Skin of body (tissue), 2 donors: ENCODE results near the gene WNT10A. TPM values are rescaled to one million over a fixed set of nuclear protein-coding genes. Genes with fewer than 3 reads are reported as not detected.
A peak's percentile ranks its signal among the peaks of the same experiment; 100 is the strongest.

Source experiments
- DNase-seq: peaks from one replicate; lab custom pipeline; 2025; lab: John Stamatoyannopoulos, UW
- total RNA-seq: library from RNA; depleted of rRNA; stranded (reverse); fragments of >200 nt; gene quantifications from one replicate; pipeline ENCODE4 v1.2.3, GENCODE V29; 2014

Gene WNT10A
- total RNA-seq, 1 donor from 2014 or later, result 5.7 TPM

- no peak for DNase-seq
Measured at GRCh38 chr2:218857371-218858137, 23.1 kb upstream of the WNT10A start.

- no peak for DNase-seq
Measured at GRCh38 chr2:218858138-218858445, 22.6 kb upstream of the WNT10A start.

GRCh38 chr2:218858671-218859555 lies 21.7 kb upstream of the WNT10A start:
- no peak for DNase-seq

DNA sequence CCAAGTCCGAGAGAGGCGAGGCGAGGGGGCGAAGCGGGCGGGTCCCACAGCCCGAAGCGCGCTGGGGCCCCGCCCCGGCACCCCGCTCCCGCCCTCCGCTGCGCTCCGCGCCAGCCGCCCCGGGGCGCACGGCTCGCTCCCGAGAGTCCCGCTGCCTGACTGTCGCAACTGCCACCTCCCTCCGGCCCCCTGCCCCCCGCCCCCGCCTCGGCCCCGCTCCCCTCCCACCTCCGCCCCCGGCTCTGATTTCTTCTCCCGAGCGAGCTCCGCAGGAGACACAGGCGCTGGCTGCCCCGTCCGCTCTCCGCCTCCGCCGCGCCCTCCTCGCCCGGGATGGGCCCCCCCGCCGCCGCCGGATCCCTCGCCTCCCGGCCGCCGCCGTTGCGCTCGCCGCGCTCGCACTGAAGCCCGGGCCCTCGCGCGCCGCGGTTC lies 21.1 kb upstream of the WNT10A start, which contains the start of gene WNT6:
WNT6 (plus strand) TSS at position 250 of the 432 bp plus-strand sequence. CDS start 233 bp downstream, outside the sequence.
- no peak for DNase-seq

DNA sequence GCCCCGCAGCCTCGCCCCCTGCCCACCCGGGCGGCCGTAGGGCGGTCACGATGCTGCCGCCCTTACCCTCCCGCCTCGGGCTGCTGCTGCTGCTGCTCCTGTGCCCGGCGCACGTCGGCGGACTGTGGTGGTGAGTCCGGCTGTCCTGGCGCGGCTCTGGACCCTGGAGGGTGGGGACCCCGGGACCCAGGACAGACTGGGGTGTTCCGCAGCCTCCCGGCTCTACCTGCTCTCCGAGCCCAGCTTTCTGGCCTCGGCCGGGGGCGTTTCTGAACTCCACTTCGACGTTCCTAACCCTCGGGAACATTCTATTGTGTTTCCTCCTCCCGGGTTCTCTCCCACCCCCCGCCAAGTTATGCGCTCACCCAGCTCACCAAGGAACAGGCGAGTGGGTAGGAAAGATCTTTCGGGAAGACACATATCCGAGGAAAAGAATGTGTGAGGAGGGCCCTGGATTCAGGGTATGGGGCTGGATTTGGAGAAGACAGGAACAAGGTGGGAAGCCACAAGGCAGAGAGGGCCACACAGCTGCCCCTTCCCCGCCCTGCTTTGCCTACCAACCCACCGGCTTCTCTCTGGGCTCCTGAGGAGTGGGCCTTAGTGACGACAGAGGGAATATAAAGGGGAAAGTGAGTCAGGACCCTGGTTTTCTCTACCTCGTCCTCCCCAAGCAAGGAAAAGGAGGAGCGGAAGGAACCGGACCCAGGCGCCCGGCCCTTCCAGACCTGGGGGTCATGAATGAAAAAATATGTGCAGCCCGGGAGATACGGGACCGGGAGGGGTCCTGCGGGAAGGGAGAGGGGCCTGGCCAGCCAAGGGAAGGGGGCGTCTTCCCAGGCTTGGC lies 20.4 kb upstream of the WNT10A start:
- no peak for DNase-seq

- DNase-seq, result peak; percentile 82
Measured at GRCh38 chr2:218860950-218861381, 19.7 kb upstream of the WNT10A start.

GRCh38 chr2:218861645-218862318 lies 18.9 kb upstream of the WNT10A start:
- DNase-seq, result no peak

- DNase-seq, result no peak
Measured at GRCh38 chr2:218863021-218863520, 17.6 kb upstream of the WNT10A start.

DNA sequence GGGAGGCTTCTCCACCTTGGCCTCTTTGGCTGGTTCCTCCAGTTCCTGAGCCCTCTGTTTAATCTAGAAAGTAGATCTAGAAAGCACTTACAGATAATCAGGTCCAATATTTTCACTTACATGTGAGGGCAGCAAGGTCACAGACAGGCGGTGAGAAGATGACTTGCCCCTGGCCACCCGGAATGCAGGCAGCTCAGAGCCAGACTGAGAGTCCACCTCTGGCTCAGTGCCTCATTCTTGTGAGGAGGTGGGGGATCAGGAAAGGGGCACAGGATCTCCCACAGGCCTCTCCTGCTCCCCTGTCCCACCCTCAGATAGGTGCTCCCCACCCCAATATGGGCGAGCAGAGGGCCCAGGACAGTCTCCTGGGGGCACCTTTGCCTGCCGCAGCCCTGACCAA lies 15.3 kb upstream of the WNT10A start:
- no peak for DNase-seq

DNA sequence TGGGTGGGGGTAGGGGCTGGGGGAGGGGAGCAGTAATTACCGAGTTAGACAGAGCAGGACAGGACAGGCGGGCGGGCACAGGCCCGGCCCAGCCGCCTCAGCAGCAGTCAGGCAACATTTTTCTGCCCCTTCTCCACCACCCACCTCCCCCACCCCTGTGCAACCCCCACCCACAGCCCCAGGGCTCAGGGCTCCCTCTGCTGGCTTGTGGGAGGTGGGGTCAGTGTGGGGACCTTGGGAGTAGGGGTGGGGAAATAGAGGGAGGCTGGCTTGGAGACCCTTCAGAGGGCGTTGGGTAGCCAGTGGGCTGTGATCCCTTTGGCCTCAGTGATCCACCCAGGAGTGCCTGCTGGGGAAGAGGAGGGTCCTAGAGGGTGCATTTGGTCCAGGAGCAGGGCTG lies 14.7 kb upstream of the WNT10A start:
- DNase-seq, result no peak

- DNase-seq, result no peak
Measured at GRCh38 chr2:218867900-218868299, 12.8 kb upstream of the WNT10A start.

DNA sequence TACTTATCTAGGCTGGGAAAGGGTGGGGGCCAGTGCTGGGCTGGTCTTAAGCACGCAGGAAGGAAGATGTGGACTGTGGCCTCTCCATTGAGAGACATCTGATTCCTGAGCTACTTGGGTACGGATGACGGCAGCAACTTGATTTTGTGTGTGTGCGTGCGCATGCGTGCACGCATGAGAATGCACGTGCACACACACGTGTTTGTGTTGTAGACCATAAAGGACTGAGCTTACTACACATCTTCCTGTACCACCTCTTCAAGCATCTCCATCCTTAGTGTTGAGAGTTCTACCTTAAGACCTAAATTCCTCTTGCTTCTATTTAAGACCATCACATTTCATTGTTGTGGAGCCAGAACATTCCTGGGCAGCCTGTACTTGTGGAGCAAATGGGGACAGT lies 11.6 kb upstream of the WNT10A start:
- no peak for DNase-seq

DNA sequence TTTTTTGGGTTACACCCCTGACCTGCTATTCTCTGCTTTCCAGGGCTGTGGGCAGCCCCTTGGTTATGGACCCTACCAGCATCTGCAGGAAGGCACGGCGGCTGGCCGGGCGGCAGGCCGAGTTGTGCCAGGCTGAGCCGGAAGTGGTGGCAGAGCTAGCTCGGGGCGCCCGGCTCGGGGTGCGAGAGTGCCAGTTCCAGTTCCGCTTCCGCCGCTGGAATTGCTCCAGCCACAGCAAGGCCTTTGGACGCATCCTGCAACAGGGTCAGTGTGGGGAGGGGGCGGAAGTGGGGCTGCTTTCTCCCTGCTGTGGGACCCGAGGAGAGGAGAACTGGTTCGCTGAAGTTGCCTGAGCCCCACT lies 9.7 kb upstream of the WNT10A start:
- no peak for DNase-seq

DNA sequence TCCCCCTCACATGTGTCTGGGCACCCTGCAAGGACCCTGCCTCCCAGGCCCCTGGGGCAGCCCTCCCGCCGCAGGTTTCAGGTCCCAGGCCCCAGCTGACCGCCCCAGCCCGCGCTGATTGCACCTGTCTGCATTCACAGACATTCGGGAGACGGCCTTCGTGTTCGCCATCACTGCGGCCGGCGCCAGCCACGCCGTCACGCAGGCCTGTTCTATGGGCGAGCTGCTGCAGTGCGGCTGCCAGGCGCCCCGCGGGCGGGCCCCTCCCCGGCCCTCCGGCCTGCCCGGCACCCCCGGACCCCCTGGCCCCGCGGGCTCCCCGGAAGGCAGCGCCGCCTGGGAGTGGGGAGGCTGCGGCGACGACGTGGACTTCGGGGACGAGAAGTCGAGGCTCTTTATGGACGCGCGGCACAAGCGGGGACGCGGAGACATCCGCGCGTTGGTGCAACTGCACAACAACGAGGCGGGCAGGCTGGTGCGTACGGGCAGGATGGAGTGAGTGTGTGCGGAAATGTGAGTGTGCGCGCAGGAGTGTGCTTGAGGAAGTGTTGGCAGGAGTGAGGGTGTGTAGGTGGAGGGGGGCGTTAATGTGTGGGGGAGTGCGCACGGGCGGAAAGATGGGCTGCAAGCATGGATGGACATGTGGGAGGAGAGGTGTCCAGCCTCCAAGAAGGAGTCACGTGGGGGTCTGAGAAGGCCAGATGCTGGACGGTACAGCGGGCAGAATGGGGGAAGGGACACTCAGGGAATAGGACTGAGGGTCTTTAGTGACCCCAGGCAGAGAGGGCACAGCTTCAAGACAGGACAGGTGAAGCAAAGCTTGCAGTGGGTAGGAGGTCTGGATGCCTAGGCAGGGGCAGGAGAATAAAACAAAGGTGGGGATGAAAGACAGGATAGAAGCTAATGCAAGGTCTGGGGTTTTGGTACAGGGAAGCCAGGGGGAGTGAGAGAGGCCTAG lies 9.0 kb upstream of the WNT10A start:
- no peak for DNase-seq

DNA sequence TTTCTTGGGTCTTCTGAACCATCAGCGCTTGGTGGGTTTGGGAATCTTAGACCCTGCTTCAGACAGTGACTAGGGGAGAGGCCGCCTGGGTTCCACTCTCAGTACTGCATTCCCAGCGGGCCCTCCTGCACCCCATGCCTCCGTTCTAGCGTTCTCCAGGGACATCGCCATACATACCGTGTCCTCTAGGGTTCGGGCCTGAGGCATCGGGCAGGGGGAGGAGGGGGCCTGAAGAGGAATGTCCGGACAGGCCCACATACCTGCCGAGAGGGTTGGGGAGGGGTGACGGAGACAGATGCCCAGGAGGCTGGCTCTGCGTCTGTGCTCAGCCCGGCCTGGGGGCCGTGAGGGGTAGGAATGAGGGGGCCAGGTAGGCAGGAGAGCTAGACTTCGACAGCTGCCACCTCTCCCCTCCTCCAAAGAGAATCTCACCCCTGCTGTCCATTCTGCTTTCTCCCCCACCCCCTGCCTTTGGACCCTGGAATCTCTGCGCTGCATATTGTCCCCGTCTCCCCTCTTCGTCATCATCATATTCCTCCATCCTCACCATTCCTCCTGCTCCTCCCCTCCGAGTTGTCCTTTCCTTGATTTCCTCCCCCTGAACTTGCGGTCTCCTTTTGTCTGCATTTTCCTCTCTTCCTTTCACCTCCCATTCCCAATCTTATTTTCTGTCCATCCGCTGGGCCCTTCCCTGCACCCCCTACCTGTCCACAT lies 7.8 kb upstream of the WNT10A start:
- DNase-seq, result no peak

GRCh38 chr2:218873359-218874194 lies 7.1 kb upstream of the WNT10A start:
- no peak for DNase-seq

- no peak for DNase-seq
Measured at GRCh38 chr2:218875692-218876246, 4.9 kb upstream of the WNT10A start.
